Right lobe of liver (tissue), 4 donors: Measurements from ENCODE around the gene RIBC2.
"Not testable (repeated sequence)": the region's sequence is repeated elsewhere in the genome, so short reads cannot be mapped to it uniquely, and the experiment has no call there.

Experiments
- CTCF ChIP-seq, 4 donors: fragments of 200-600 bp in 3 of 4; fragments of 450-650 bp in 1 of 4; IDR thresholded peaks; one replicate each; pipeline versions ENCODE4 v1.5.1 to v1.8.0; 2016 to 2022; ENCODE audit warnings: antibody characterized with exemption in 4 of 4, mild to moderate bottlenecking in 2 of 4
- POLR2A ChIP-seq: fragments of 450-650 bp; IDR thresholded peaks from one replicate; pipeline ENCODE4 v1.6.1; 2017; ENCODE audit warnings: antibody characterized with exemption, mild to moderate bottlenecking
- donor health status: DM: no; HTN: no; CAD: no.
- donor health status: DM: no; HTN: no; CAD: no.
- donor health status: DM: no; HTN: yes; CAD: no.

- TF ChIP-seq CTCF (IDR thresholded peaks at IDR 0.05); POLR2A: not testable (repeated sequence)
These were observed 35.9 kb downstream of the RIBC2 start for GRCh38 chr22:45449442-45449841.
